ENCODE measurements around the gene APOL1.

The APOL1 gene

GRCh38 chr22:36300396-36301212 is 47.7 kb downstream of the APOL1 start:
- DNase-seq (ENCODE audit: low read depth), result no peak
- H3K4me3 ChIP-seq (ENCODE audit: control insufficient read depth, low read depth, low read length), result no peak overlapping the region
- TF ChIP-seq, protein P1, sequence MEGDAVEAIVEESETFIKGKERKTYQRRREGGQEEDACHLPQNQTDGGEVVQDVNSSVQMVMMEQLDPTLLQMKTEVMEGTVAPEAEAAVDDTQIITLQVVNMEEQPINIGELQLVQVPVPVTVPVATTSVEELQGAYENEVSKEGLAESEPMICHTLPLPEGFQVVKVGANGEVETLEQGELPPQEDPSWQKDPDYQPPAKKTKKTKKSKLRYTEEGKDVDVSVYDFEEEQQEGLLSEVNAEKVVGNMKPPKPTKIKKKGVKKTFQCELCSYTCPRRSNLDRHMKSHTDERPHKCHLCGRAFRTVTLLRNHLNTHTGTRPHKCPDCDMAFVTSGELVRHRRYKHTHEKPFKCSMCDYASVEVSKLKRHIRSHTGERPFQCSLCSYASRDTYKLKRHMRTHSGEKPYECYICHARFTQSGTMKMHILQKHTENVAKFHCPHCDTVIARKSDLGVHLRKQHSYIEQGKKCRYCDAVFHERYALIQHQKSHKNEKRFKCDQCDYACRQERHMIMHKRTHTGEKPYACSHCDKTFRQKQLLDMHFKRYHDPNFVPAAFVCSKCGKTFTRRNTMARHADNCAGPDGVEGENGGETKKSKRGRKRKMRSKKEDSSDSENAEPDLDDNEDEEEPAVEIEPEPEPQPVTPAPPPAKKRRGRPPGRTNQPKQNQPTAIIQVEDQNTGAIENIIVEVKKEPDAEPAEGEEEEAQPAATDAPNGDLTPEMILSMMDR (conservative IDR thresholded peaks at IDR 0.05; ENCODE audit: control insufficient read depth, insufficient read depth, low read depth, low read length), result no peak

DNA sequence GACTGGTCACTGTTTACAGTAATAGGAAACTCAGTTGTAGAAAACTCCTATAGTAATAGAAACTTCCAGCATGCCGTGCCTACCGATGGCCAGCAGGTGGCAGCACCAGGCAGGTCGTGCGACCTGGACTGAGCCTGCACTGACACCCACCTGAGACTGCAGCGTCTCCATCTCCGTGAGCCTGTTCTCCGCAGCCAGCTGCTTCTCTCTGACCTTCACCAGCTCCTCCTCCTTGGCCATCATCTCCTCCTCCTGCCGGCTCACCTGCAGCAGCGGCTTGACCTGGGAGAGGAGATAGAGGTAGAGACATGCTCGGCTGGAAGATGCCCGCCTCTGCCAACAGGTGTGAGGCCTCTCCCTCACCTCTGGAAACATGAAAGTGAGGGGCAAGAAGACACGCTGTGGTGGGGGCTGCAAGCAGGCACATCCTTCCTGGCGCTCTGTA is 48.5 kb downstream of the APOL1 start:
- DNase-seq (ENCODE audit: low read depth), result peak; percentile 60
- TF ChIP-seq, protein P1 (conservative IDR thresholded peaks at IDR 0.05; ENCODE audit: control insufficient read depth, insufficient read depth, low read depth, low read length), result peak; percentile 82
- no peak overlapping the region for H3K4me3 ChIP-seq (ENCODE audit: control insufficient read depth, low read depth, low read length)

- DNase-seq (ENCODE audit: low read depth), result peak; percentile 45
- TF ChIP-seq, protein P1 (conservative IDR thresholded peaks at IDR 0.05; ENCODE audit: control insufficient read depth, insufficient read depth, low read depth, low read length), result no peak
- H3K4me3 ChIP-seq (ENCODE audit: control insufficient read depth, low read depth, low read length), result no peak overlapping the region
Observed at GRCh38 chr22:36301851-36302250, 48.9 kb downstream of the APOL1 start.

DNA sequence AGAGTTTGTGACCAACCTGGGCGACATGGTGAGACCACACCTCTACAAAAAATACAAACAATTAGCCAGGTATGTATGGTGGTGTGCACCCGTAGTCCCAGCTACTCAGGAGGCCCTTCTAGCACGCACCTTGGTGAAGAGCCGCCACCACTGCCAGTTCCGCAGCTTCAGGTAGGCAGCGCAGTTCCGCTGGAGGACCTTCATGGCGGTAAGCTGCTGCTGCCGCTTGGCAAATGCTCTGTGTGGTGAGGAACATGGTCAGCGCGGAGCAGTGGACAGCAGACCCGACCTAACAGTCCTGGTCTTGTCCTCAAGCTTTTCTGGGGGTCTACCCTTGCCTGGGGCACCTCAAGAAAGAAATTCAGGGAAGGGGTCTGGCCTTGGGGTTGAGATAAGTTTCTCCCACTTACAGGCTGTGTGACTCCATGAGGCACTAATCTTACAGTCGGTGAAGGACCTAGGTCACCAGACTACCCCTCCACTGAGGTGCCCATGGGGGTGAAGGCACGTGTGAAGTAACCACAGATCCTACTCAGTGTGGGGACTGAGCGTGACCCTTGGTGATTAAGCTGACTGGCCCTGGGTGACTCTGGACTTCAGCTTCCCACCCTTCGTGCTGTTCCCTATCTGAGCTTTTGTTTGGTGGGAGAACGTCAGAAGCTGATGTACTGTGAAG is 49.6 kb downstream of the APOL1 start:
- no peak for DNase-seq (ENCODE audit: low read depth)
- no peak overlapping the region for H3K4me3 ChIP-seq (ENCODE audit: control insufficient read depth, low read depth, low read length)
- TF ChIP-seq, protein P1 (conservative IDR thresholded peaks at IDR 0.05; ENCODE audit: control insufficient read depth, insufficient read depth, low read depth, low read length), result no peak

DNA sequence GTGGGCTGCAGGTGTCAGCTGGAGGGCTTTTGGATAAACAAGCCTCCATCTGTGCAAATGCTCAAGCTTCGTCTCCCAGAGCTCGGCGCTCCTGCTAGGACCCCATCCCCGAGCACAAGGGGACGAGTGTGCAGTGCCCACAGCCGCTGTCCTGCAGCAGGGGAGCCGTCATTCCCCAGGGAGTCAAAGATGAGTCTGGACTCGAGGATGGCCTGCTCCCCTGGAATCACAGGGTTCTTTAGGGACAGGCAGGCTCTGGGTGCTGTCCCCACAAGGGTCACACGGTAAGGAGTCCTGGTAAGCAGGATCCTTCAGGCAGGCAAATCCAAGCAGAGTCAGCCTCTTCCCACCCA is 50.2 kb downstream of the APOL1 start:
- no peak overlapping the region for H3K4me3 ChIP-seq (ENCODE audit: control insufficient read depth, low read depth, low read length)
- no peak for DNase-seq (ENCODE audit: low read depth)
- TF ChIP-seq, protein P1 (conservative IDR thresholded peaks at IDR 0.05; ENCODE audit: control insufficient read depth, insufficient read depth, low read depth, low read length), result no peak

DNA sequence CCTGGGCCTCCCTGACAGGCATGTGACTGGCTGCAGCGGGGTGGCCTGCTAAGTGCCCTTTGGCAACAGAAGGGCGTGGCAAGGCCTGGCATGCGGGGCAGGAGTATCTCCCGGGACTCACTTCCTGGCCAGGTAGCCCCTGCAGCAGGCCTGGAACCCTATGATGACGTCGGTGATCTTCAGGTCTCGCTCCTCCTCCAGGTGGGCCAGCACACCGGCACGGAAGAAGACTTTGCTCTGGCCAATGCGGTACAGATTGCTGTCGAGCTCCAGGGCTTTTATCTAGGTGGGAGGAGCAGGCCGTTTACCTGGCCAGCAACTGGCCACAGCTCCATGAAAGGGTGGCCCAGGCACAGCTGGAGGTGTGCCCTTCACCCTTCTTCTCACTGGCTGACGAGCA is 50.9 kb downstream of the APOL1 start:
- DNase-seq (ENCODE audit: low read depth), result no peak
- TF ChIP-seq, protein P1 (conservative IDR thresholded peaks at IDR 0.05; ENCODE audit: control insufficient read depth, insufficient read depth, low read depth, low read length), result no peak
- H3K4me3 ChIP-seq (ENCODE audit: control insufficient read depth, low read depth, low read length), result no peak overlapping the region
